PFSK-1 (cell line): ENCODE measurements around the gene STXBP5L.

Experiments
- FOXP2 ChIP-seq: optimal IDR thresholded peaks from 2 replicates; pipeline ENCODE3; 2011; ENCODE audit warnings: borderline replicate concordance, control low read depth, inconsistent platforms; ENCODE audit not compliant: insufficient read depth; ENCODE audit errors: extremely low read length, extremely low read depth
- POLR2AphosphoS5 ChIP-seq: IDR thresholded peaks from 2 replicates; pipeline ENCODE4 v1.6.1; 2012; ENCODE audit warnings: low read depth, mild to moderate bottlenecking, control low read depth, low read length, moderate library complexity
- REST ChIP-seq, 2 experiments: IDR thresholded peaks; 2 replicates each; pipeline versions ENCODE4 v1.6.1 to v1.8.0; 2011 to 2012; ENCODE audit warnings: low read depth in 2 of 2, low read length in 2 of 2, control low read depth in 1 of 2, inconsistent platforms in 1 of 2, mild to moderate bottlenecking in 1 of 2, moderate library complexity in 1 of 2; ENCODE audit not compliant: insufficient read depth in 1 of 2
- SIN3A ChIP-seq: IDR thresholded peaks from 2 replicates; pipeline ENCODE4 v1.6.1; 2012; ENCODE audit warnings: mild to moderate bottlenecking, low read length, moderate library complexity, borderline replicate concordance; ENCODE audit not compliant: insufficient read depth
- TAF1 ChIP-seq: IDR thresholded peaks from 2 replicates; pipeline ENCODE4 v1.6.1; 2012; ENCODE audit warnings: low read length, control low read depth, borderline replicate concordance; ENCODE audit not compliant: insufficient read depth

STXBP5L gene

GRCh38 chr3:121126033-121126706 lies 218.2 kb downstream of the STXBP5L start:
- no peak for TF ChIP-seq TAF1
- no peak for TF ChIP-seq FOXP2

DNA sequence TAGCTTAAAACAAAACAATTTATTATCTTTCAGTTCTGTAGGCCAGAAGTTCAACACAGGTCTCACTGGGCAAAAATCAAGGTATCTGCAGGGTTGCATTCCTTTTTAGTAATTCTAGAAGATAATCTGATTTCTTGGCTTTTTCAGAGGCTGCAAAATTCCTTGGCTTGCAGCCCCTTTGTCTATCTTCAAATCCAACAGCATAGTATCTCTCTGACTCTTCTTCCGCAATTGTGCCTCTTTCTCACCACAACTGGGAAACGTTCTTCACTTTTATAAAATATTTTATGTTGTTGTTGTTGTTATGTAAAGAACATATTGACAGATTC lies 218.7 kb downstream of the STXBP5L start:
- TF ChIP-seq FOXP2 (no peak), SIN3A (no peak), REST (IDR thresholded peaks at IDR 0.05; ENCODE audit: insufficient read depth in 1 of 2, low read depth in 2 of 2, low read length in 2 of 2) (no peak), TAF1 (no peak), POLR2AphosphoS5 (no peak)

GRCh38 chr3:121152573-121152972 lies 244.6 kb downstream of the STXBP5L start:
- TF ChIP-seq TAF1 (no peak), SIN3A (no peak), REST (IDR thresholded peaks at IDR 0.05; ENCODE audit: insufficient read depth in 1 of 2, low read depth in 2 of 2, low read length in 2 of 2) (no peak), POLR2AphosphoS5 (no peak), FOXP2 (no peak)

- no peak for TF ChIP-seq REST (IDR thresholded peaks at IDR 0.05; ENCODE audit: insufficient read depth in 1 of 2, low read depth in 2 of 2, low read length in 2 of 2)
- TF ChIP-seq SIN3A = no peak
- no peak for TF ChIP-seq TAF1
- no peak for TF ChIP-seq FOXP2
- TF ChIP-seq POLR2AphosphoS5 = no peak
These were observed 245.8 kb downstream of the STXBP5L start for GRCh38 chr3:121153851-121154250.

DNA sequence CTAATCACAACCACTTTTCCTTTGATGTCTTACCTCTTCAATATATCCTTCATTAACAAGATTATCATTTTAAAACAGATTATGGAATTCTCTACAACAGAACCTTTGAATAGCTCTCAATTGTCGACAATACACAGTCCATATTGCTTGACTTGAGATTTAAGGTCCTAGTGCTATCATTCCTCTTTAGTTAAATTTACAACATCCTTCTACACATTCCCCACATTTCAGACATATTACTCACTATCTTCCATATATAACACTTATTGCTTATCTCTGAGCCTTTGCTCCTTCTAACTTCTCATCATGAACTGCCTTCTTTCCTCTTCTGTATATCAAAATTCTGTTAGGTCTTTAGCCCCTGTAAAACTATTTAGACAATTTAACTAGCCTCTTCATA lies 247.0 kb downstream of the STXBP5L start:
- TF ChIP-seq REST (IDR thresholded peaks at IDR 0.05; ENCODE audit: insufficient read depth in 1 of 2, low read depth in 2 of 2, low read length in 2 of 2) (no peak), SIN3A (no peak), FOXP2 (no peak), POLR2AphosphoS5 (no peak), TAF1 (no peak)
